ENCODE measurements around the gene TRPM2.

Gene TRPM2

DNA sequence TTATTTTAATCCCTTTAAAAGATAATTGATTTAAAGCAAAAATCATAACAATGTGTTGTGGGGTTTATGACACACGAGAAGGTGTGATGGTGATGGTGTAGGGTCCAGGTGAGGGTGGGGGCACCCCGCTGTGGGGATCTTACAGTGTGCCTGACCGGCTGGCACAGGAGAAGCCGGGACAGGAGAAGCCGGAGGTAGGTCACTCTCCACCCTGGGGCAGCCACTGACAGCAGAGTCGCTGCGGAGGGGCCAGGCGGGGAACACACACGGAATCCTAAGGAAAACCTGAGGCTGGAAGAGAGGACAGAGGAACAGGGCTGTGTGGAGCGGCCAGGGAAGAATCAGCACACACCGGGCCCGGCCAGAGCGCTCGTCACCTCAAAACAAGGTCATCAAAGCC lies 97.6 kb downstream of the TRPM2 start:
- no peak for DNase-seq

DNA sequence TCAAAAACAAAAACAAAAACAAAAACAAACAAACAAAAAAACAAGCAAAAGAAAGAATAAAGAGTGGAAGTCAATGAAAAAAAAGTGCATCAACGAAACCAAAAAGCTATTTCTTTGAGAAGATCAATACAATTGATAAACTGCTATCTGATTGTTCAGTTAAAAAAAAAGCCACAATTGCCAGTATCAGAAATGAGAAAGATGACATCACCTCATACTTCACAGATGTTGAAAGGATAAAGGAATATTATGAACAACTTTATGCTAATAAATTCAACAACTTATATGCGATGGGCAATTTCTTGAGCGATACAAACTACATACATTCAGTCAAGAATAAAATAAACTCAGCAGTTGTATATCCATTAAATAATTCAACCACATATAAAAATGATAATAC lies 99.7 kb downstream of the TRPM2 start:
- DNase-seq, result no peak

DNA sequence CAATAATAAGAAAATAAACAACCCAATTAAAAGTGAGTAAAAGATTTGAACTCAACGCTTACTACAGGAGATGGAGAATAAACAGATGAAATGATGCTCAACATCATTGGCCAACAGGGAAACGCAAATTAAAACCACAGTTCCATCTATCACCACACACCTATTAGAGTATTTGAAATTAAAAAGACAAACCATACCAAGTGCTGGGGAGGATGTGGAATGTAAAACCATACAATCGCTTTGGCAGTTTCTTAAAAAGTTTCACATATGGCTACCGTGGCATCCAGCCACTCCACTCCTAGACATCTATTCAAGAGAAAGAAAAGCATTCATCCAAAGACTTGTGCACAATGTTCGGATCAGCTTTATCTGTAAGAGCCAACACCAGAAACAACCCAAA lies 100.6 kb downstream of the TRPM2 start:
- DNase-seq, result no peak

DNA sequence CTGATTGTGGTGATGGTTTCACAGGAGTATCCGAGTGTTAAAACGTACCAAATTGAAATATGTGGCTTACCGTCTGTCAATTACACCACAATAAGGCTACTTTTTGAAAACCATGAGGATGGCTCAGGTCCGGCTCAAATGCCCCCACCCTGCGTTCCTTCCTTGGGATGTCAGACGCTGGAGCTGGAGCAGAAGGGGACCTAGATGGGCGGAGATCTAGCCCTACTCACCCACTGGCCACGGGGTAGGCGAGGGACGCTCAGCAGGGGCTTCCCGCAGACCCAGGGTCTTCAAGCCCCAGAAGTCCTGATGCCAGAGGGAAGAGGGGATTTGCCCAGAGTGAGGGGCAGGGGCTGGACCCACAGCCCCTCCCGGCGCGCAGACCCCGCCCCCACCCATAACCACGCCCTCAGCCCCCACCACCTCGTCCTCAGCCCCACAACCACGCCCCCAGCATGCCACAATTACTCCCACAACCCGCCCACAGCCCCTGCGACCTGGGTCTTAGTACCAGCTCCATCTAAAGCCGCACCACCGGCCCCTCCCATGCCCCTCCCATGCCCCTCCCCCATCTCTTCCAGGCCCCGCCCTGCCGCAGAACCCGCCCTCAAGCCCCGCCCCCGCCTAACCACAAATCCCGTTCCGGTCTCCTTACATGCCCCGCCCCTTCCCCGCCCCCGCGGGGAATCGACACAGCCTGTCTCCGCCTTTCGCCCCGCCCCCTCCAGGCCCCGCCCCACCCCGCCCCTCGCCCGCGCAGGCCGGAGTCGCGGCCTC lies 101.5 kb downstream of the TRPM2 start, which contains the start of gene LRRC3:
LRRC3 (plus strand) TSS at position 764 of the 777 bp plus-strand sequence. CDS start 1,135 bp downstream, outside the sequence.
- DNase-seq, result peak; percentile 85

DNA sequence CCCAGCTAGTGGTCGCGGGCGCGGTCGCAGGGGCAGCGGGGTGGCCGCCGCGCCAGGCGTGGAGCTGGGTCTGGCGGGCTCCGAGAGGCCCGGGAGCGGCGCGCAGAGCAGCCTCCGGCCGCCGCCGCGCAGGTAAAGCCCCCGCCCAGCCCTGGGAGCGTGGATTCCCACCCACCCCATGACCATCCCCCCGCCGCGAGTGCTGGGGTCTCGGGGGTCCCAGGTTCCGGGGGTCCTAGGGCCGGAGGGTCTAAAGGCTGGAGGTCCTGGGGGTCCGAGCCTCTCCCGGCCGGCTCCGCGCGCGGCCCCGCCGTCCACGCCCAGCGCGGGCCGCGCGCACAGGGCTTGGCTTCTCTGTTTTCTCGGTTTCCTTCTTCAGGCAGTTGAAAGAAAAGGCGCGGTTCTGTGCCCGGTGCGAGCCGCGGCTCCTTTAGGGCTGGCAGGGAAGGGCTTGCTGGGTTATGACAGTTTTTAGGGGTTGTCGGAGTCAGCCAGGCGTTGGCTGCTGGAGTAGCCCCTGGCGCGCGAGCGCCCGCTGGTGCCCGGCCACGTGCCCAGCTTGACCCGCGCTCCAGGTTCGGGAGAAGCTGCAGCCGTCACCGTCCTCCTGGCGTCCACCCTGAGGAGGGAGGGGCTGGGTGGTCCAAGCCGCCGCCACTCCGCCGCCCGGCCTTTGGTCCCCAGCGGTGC lies 102.2 kb downstream of the TRPM2 start:
- peak; percentile 25 for DNase-seq

DNA sequence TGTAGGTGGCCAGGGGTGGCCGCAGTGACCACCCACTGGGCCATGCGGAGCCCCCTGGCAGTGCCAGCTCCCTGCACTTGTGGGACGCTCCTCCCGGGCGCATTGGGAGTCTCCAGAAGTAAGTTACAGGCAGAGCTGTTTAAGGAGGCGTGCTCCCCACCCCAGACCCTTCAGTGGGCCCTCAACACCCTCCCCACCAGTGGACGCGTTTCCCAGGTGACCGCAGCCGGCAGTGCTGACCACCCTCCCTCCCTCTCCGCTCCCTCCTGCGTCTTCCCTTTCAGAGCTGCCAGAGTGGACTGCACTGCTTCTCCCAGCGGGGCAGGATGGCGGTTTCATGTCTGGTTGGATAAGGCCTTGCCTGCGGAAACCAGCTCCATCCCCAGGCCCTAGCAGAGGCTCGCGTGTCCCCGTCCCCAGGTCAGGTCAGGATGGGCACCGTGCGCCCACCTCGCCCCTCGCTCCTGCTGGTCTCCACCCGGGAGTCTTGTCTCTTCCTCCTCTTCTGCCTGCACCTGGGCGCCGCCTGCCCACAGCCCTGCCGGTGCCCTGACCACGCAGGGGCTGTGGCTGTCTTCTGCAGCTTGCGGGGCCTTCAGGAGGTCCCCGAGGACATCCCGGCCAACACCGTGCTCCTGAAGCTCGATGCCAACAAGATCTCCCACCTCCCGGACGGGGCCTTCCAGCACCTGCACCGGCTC lies 102.9 kb downstream of the TRPM2 start:
- no peak for DNase-seq

DNA sequence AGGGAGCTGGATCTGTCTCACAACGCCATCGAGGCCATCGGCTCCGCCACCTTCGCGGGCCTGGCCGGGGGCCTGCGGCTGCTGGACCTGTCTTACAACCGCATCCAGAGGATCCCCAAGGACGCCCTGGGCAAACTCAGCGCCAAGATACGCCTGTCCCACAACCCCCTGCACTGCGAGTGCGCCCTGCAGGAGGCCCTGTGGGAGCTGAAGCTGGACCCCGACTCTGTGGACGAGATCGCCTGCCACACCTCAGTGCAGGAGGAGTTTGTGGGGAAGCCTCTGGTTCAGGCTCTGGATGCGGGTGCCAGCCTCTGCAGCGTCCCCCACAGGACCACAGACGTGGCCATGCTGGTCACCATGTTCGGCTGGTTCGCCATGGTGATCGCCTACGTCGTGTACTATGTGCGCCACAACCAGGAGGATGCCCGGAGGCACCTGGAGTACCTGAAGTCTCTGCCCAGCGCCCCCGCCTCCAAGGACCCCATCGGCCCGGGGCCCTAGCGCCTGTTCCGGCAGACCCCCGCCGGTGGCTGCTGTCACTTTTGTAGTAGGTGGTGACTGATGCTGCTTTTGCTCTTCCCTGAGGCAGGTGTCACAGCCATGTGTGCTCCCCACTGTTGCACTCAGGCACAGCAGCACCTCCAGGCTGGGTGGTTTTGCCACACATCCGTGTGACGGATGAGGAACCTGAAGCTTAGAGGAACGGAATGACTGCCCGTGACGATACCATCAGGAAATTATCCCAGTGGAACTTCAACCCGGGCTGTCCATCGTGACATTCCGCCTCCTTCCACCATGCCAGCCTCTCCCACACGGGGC lies 103.7 kb downstream of the TRPM2 start:
- no peak for DNase-seq

DNA sequence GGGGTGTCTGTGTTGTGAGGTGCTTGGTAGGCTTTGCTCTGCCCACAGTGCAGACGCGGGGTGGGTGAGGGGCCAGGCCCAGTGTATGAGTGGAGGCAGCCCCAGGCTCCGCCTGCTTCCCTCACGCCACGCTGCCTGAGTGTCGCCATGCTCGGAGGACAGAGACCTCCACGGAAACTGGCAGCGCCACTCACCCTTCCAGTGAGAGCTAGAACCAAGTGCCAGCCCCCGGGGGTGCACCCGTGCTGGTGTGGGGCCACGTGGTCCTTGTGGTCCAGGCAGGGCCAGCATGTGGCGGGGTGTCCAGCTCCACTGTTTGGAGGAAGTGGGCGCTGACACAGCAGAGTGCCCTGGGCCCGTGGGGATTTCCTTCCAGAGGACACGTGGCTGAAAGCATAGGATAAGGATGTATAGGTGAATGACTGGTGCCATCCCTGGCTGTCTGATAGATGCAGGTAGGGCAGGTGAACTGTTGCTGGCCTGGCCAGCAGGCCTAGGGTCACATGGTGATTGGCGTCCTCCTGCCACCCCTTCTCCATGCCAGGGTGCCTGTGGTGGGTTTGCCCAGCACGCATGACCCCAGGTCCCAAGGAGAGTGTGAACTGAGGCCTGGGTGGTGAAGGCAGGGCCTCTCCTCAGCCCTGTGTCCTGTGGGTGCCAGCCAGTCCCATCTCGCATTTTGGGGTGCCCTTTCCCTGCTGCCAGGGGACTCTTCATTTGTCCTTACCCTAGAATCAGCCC lies 105.7 kb downstream of the TRPM2 start:
- DNase-seq, result no peak

DNA sequence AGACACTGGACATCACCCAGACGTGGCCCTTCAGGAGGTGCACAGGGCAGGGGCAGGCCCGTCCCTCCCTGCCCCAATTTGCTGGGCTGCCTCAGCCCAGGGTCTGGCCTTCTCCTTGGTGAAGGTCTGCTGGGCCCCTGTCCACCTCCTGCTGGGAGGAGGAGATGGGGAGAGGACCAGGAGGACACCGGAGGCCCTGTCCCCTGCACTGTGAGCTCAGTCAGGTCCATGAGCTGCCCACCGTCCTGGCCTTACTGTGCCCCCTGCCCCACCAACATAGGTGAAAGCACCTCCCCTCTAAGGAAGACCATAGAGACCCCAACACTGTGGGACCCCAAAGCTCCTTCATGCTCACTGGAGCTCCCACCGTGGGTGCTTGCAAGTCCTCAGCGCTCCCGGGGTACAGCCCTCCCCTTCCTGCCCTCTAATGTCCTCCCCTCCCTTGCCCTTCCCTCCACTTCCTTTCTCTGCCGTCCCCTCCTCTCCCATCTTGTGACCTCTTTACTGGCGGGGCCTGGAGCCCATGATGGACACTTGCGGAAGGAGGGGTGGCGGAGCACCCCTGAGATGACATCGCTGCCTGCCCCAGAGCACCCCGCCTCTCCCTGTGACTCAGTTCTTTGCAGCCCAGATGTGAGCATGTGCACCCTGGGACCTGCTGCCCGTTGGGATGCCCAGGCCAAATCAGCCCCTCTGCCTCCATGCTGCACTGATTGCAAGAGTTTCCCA lies 106.5 kb downstream of the TRPM2 start:
- DNase-seq, result no peak

DNA sequence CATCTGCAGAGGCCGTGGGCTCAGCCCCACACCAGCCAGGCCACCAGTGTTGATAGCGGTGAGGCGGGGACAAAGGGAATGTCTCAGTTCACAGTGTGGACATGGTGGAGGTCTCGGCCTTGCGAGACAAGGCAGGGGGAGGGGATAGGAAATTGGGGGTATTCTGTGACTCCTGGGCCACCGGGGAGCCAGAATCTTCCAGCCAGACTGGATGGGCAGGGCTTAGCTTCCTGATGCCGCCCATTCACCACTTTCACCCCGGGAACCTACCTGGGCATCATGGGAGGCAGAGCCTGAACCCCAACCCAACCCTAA lies 107.0 kb downstream of the TRPM2 start:
- DNase-seq, result no peak

DNA sequence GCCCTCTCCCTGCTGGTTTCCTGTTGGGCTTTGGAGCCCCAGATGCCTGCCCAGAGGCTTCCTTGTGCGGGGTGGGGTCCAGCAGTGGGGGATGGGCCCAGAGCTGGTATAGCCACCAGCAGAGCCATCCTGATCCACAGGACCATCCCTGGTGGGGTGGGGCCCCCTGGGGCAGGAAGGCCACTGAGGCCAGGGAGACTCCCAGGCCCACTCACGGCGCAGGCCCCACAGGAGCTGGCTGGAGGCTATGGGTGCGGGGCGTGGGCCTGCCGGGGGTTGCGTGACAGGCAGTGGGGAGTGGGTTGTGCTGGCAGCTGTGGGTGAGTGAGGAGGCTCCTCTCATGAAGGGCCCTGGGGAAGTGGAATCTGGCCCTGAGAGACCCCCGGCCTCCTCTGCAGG lies 107.6 kb downstream of the TRPM2 start:
- DNase-seq, result no peak

DNA sequence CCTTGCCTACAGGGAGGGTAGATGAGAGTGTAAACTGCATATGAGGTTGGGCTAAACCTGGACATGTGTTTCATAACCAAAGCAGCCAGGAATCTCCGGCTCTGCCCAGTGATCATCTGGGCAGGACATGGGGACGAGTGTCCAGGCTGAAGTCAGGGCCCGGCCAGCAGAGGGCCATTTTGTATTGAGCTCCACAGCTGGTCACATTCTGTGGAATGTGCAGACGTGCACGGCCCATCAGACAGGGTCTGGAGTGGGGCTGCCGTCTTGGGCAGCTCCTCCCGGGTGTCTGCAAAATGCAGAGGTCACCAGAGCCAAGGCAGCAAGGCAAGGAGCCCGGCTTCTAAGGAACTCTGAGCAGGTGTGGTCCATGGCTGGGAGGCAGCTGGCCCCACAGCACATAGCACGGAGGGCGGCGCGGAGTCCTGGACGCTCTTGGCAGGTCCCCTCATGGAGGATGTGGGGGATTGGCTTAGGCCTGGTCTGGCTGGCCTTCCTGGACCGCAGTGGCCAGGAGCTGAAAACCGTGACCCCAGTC lies 108.1 kb downstream of the TRPM2 start:
- DNase-seq, result no peak

DNA sequence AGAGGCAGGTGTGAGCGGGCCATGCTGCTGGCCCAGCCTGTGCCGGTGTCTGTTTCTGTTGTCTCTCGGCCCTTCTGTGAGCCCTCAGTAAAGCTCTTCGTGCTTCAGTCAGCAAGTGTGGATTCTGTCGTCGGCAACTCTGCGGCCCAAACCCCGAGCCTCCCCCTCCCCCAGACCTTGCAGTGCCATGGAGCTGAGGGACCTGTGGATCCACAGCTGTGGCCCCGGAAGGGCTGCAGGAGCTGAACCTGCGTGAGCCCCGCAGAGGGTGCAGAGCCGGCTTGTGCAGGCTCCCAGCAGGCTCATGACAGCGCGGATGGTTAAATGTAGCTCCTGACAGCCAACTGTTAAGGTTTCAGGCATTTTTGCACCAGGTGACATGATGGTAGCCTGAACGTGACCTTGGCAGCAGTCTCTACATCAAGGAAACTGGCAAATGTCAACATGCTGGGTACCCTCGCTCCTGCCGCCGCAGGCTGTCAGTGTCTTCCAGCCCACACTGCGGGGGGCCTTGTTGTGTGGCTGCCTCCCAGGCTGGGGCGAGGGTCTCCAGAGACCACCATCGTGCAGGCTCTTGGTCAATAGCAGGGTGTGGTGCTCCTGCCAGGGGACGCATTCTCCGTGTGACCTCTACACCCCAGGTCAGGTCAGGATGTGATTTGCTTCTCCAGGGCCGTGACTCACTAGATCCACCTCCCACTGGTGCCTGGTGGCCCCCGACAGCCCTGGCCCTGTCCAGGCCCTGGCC lies 108.8 kb downstream of the TRPM2 start:
- DNase-seq, result no peak

DNA sequence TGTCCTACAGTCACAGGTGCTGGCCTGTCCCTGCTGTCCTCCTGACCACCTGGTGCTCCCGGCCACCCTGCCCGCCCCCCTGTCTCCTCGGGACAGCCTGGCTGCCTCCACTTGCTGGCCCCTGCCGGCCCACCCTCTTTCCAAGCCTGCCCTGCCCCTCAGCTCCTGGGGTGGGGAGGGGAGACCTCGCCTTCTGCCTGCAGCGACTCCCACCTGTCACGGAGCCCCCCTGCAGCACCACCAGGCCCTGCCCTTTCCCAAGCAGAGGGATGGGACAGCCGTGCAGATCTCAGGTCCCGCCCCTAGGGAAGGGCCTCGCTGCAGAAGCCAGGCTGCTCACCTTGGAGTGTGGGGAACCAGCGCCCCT lies 109.4 kb downstream of the TRPM2 start:
- no peak for DNase-seq

DNA sequence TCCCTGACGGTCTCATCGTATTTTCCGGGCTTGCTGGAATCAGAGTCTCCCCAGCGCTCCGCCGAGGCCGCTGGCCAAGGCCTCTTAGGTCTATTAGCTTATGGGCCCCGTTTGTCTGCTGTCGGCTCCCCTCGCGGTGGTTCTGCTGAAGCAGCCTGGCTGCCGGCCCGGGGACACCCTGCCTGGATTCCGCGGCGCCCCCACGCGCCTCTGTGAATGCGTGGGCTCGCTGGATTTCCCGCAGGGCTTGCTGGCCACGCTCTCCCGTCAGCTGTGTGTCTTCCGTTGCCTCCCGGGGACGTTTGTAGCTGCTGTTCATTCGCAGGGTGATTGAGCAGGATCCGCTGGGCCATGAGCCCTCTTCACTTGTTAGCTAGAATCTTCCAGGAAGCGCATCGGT lies 110.3 kb downstream of the TRPM2 start:
- no peak for DNase-seq

DNA sequence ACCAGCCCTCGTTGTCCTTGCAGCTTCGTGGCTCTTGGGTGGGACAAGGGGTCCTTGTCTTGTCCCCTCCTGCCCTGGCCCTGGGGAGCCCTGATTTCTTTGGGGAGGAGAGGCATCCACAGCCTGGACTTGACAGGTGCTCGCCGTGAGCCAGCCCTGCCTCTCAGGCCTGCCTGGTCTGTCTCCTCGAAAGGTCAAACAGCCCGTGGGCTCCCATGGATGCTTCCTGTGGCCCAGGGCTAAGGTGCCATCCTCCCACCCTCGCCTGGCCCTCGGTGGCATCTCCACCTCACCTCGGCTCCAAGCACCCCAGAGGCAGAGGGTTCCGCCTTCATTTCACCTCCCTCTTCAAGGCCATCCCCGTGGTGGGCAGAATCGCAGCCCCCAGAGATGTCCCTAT lies 110.9 kb downstream of the TRPM2 start:
- no peak for DNase-seq

DNA sequence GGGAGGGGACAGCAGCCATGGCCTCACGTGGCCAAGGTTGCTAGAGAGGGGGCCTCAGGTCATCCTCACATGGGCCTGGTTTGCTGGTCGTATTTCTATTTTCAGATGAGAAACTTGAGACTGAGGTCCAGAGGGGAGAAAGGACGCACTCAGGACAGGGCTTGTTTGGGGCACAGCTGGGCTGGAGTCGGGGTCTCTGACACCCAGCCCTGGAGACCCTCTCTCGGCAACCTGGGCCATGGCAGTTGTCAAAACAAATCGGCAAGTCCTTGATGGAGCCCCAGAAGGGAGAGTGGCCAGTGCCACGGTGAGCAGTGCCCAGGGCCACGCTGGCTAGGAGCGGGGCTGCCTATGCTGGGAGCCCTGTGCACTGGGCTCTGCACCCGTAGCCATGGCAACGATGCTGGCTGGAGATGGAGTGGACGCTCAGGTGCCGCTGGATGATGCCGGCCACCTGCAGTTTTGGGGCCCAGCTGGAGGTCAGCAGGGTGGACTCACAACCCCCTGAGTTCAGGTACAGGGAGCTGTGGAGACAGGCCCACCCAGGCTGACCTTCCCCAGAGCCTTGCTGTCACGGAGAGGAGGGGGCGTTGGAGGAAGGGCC lies 113.0 kb downstream of the TRPM2 start:
- DNase-seq, result no peak

DNA sequence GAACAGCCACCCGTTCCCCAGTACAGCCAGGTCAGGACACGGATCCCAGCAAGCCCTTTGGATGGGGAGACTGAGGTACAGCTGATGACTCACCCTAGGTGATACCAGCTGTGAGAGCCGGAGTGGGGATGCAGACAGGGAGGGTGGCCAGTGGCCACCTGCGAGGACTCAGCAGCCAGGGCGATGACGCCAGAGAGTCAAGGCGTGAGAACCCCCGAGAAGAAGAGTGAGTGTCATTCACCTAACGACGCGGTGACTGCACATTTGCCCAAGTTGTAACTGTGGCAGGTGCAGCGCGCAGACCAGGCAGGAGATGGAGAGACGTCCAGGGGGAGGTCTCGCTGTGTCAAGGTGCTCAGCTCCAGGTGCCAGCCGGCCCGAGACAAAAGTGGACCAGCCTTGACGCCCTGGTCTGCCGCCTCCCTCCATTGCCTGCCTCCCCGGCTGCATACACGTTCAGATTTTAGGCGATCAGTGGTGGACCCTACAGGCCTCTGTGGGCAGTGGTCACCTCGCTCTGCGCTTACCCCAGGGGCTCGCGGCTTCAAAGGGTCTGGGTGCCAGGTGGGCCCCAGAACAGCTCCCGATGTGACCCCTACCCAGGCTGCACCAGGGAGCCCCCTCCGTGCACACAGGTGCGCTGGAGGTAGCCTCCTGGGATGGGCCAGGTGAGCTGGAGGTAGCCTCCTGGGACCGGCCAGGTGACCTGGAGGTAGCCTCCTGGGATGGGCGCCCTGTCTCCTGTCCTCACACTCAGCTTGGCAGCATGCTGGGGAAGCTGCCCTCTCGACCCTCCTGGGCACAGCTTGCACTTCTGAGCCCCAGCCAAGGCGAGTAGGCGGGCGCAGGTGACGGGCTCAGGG lies 113.8 kb downstream of the TRPM2 start:
- DNase-seq, result no peak

DNA sequence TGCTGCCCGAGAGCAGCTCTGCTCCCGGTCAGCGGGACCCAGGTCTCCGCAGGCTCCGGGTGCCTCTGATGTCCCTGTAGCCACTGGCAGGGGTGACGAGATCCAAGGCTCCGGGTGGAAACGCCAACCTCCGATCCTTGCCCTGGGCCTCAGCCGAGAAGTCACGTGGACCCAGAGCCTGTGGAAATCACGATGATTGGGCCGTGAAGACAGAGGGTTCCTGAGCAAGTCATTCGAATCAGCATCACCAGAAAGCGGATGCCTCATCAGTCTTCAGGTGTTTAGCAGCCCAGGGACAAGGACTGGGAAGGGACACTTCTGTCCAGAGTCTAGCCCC lies 114.4 kb downstream of the TRPM2 start:
- DNase-seq, result no peak
